ENCODE data around the gene PROK1. TPM values are rescaled to one million over a fixed set of nuclear protein-coding genes. Genes with fewer than 3 reads are reported as not detected.

Gene PROK1
- polyA plus RNA-seq, 1 donor (not counting 4 experiments of a cell fraction or from before 2014, with no cell fraction given) = not detected

DNA sequence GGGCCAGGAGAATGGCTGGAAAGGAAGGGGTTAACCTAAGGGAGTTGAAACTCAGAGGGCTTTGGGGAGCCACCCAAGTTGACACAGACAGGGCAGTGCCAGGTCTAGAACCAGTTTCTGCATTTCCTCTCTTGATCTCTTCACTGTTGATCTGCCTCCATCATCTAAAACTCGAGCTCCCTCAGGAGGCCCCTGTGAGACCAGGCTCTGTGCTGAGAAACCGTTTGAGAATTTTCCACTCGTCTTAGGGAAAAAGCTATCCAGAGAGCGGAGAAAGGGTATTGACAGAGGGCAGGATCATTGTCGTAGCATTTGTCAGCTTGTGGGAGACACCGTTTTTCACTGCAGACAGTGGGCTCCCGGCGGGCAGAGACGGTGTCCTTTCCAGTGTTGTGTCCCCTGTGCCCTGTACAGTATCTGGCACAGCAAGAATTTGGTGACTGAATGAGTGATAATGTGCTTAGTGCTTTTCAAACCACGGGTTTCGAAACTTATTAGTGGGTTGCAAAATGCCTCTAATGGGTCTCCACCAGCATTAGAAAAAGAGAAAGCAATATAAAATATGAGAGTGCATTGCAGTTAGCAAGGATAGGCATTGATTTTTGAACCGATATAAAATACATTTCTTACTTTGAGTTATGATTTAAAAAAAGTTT lies 31.1 kb downstream of the PROK1 start:
- Histone ChIP-seq H3K9me3 (ENCODE audit: control insufficient read depth, low read depth, low read length) (no peaks in the 10 kb centered on the region), H4K20me1 (ENCODE audit: control insufficient read depth, extremely low read depth, insufficient read depth, low read length) (no peaks in the 10 kb centered on the region), H3K27ac (ENCODE audit: control insufficient read depth, insufficient read depth, low read length) (no peak overlapping the region), H3K4me2 (ENCODE audit: control insufficient read depth, extremely low read depth, insufficient read depth, low read depth, low read length) (no peak overlapping the region), H3K79me2 (ENCODE audit: control insufficient read depth, insufficient read depth, low read length) (no peaks in the 10 kb centered on the region), H3K27me3 (ENCODE audit: control insufficient read depth, extremely low read depth, insufficient read depth, low read length) (peaks cover 5% of the 10 kb centered on the region), H3K9ac (ENCODE audit: control insufficient read depth, extremely low read depth, insufficient read depth, low read length) (no peak overlapping the region), H3K36me3 (ENCODE audit: control insufficient read depth in 2 of 2, extremely low read depth in 1 of 2, insufficient read depth in 2 of 2, low read length in 2 of 2) (no peaks in the 10 kb centered on the region), H3K4me3 (ENCODE audit: control insufficient read depth in 2 of 3, extremely low read depth in 1 of 3, insufficient read depth in 2 of 3, low read depth in 1 of 3, low read length in 3 of 3) (no peak overlapping the region), H3K4me1 (ENCODE audit: control insufficient read depth, extremely low read depth, insufficient read depth, low read length) (peaks cover 20% of the 10 kb centered on the region), H3K9me1 (ENCODE audit: control insufficient read depth, extremely low read depth, insufficient read depth, low read length) (no peaks in the 10 kb centered on the region), H2AFZ (ENCODE audit: control insufficient read depth, low read length) (no peak overlapping the region)
- DNase-seq (ENCODE audit: low read depth, low spot score) = no peak
- dilution Hi-C loops (cut with MboI; ENCODE audit: extremely low pct_ligation_motif_present, low sequenced_read_pairs) = no loop called here
- FAIRE-seq = no peak
- TF ChIP-seq, protein P1, sequence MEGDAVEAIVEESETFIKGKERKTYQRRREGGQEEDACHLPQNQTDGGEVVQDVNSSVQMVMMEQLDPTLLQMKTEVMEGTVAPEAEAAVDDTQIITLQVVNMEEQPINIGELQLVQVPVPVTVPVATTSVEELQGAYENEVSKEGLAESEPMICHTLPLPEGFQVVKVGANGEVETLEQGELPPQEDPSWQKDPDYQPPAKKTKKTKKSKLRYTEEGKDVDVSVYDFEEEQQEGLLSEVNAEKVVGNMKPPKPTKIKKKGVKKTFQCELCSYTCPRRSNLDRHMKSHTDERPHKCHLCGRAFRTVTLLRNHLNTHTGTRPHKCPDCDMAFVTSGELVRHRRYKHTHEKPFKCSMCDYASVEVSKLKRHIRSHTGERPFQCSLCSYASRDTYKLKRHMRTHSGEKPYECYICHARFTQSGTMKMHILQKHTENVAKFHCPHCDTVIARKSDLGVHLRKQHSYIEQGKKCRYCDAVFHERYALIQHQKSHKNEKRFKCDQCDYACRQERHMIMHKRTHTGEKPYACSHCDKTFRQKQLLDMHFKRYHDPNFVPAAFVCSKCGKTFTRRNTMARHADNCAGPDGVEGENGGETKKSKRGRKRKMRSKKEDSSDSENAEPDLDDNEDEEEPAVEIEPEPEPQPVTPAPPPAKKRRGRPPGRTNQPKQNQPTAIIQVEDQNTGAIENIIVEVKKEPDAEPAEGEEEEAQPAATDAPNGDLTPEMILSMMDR (optimal IDR thresholded peaks at IDR 0.05 in 1 of 3, IDR thresholded peaks at IDR 0.05 in 1 of 3, conservative IDR thresholded peaks at IDR 0.05 in 1 of 3; ENCODE audit: extremely low read depth in 1 of 3, insufficient read depth in 2 of 3, low read length in 3 of 3) = no peak
- no peak for TF ChIP-seq EZH2 (IDR thresholded peaks at IDR 0.05; ENCODE audit: low read length)

DNA sequence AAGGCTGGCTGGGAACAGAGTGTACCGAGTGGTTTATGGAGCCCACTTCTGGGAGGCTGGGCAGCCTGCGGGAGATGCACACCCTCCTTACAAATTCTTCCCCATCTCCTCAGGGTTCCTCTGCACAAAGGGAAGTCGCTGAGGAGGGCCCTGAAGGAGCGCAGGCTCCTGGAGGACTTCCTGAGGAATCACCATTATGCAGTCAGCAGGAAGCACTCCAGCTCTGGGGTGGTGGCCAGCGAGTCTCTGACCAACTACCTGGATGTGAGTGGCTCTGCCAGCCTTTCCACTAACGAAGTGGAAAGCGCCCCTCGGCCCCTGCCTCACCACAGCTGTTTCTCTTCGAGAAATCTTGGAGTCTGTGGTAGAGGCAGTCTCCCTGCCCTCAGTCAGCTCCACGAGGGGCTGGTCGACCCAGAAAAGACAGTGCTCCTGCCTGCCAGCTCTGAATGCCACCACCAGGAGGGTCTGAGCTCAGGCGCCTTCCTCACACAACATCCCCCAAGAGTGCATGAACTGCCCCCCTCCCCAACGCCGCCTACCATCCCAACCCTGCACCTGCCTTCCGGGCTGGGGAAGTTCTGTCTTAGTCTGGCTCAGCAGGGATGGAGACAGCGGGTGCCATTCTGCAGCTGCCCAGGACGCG lies 31.8 kb downstream of the PROK1 start:
- no peak for FAIRE-seq
- H4K20me1 ChIP-seq (ENCODE audit: control insufficient read depth, extremely low read depth, insufficient read depth, low read length) = no peaks in the 10 kb centered on the region
- H3K9me1 ChIP-seq (ENCODE audit: control insufficient read depth, extremely low read depth, insufficient read depth, low read length) = no peaks in the 10 kb centered on the region
- no peak overlapping the region for H3K4me2 ChIP-seq (ENCODE audit: control insufficient read depth, extremely low read depth, insufficient read depth, low read depth, low read length)
- no peak for DNase-seq (ENCODE audit: low read depth, low spot score)
- no peak overlapping the region for H3K9ac ChIP-seq (ENCODE audit: control insufficient read depth, extremely low read depth, insufficient read depth, low read length)
- no peaks in the 10 kb centered on the region for H3K79me2 ChIP-seq (ENCODE audit: control insufficient read depth, insufficient read depth, low read length)
- peaks cover 5% of the 10 kb centered on the region for H3K27me3 ChIP-seq (ENCODE audit: control insufficient read depth, extremely low read depth, insufficient read depth, low read length)
- H3K9me3 ChIP-seq (ENCODE audit: control insufficient read depth, low read depth, low read length) = no peaks in the 10 kb centered on the region
- H2AFZ ChIP-seq (ENCODE audit: control insufficient read depth, low read length) = no peak overlapping the region
- H3K36me3 ChIP-seq (ENCODE audit: control insufficient read depth in 2 of 2, extremely low read depth in 1 of 2, insufficient read depth in 2 of 2, low read length in 2 of 2) = no peaks in the 10 kb centered on the region
- dilution Hi-C loops (cut with MboI; ENCODE audit: extremely low pct_ligation_motif_present, low sequenced_read_pairs) = no loop called here
- H3K4me1 ChIP-seq (ENCODE audit: control insufficient read depth, extremely low read depth, insufficient read depth, low read length) = peaks cover 20% of the 10 kb centered on the region
- no peak for TF ChIP-seq EZH2 (IDR thresholded peaks at IDR 0.05; ENCODE audit: low read length)
- TF ChIP-seq, protein P1 (optimal IDR thresholded peaks at IDR 0.05 in 1 of 3, IDR thresholded peaks at IDR 0.05 in 1 of 3, conservative IDR thresholded peaks at IDR 0.05 in 1 of 3; ENCODE audit: extremely low read depth in 1 of 3, insufficient read depth in 2 of 3, low read length in 3 of 3) = no peak
- H3K4me3 ChIP-seq (ENCODE audit: control insufficient read depth in 2 of 3, extremely low read depth in 1 of 3, insufficient read depth in 2 of 3, low read depth in 1 of 3, low read length in 3 of 3) = no peak overlapping the region
- H3K27ac ChIP-seq (ENCODE audit: control insufficient read depth, insufficient read depth, low read length) = no peak overlapping the region

Data from keratinocyte (primary cell).